ENCODE data around the gene OLFM2. TPM values are rescaled to one million over a fixed set of nuclear protein-coding genes. Genes with fewer than 3 reads are reported as not detected.

The OLFM2 gene
- total RNA-seq, 1 donor from 2014 or later: 13.8 TPM

GRCh38 chr19:9865732-9866501 is 70.4 kb downstream of the OLFM2 start:
- intact Hi-C loops (cut with DNase I): no loop called here
- Histone ChIP-seq H3K4me1 (no peaks in the 10 kb centered on the region), H3K27me3 (no peaks in the 10 kb centered on the region), H3K27ac (no peak overlapping the region), H3K4me3 (no peak overlapping the region), H3K9me3 (no peaks in the 10 kb centered on the region), H3K36me3 (no peaks in the 10 kb centered on the region)
- TF ChIP-seq POLR2AphosphoS5 (IDR thresholded peaks at IDR 0.05; ENCODE audit: insufficient read depth in 1 of 2, low read depth in 1 of 2) (no peak), CTCF (IDR thresholded peaks at IDR 0.05) (no peak), POLR2A (IDR thresholded peaks at IDR 0.05) (no peak)
- DNase-seq (ENCODE audit: extremely low spot score in 2 of 2): no peak

GRCh38 chr19:9863759-9864158 is 72.6 kb downstream of the OLFM2 start:
- no peaks in the 10 kb centered on the region for H3K9me3 ChIP-seq
- intact Hi-C loops (cut with DNase I): no loop called here
- DNase-seq (ENCODE audit: extremely low spot score in 2 of 2): no peak
- H3K4me3 ChIP-seq: no peak overlapping the region
- H3K36me3 ChIP-seq: no peaks in the 10 kb centered on the region
- H3K4me1 ChIP-seq: no peaks in the 10 kb centered on the region
- H3K27me3 ChIP-seq: no peaks in the 10 kb centered on the region
- no peak for TF ChIP-seq CTCF (IDR thresholded peaks at IDR 0.05)
- no peak for TF ChIP-seq POLR2AphosphoS5 (IDR thresholded peaks at IDR 0.05; ENCODE audit: insufficient read depth in 1 of 2, low read depth in 1 of 2)
- TF ChIP-seq POLR2A (IDR thresholded peaks at IDR 0.05): no peak
- H3K27ac ChIP-seq: no peak overlapping the region

GRCh38 chr19:9862938-9863337 is 73.4 kb downstream of the OLFM2 start:
- H3K36me3 ChIP-seq: no peaks in the 10 kb centered on the region
- no peaks in the 10 kb centered on the region for H3K4me1 ChIP-seq
- TF ChIP-seq POLR2A (IDR thresholded peaks at IDR 0.05) (no peak), POLR2AphosphoS5 (IDR thresholded peaks at IDR 0.05; ENCODE audit: insufficient read depth in 1 of 2, low read depth in 1 of 2) (no peak), CTCF (IDR thresholded peaks at IDR 0.05) (no peak)
- H3K4me3 ChIP-seq: no peak overlapping the region
- no peak for DNase-seq (ENCODE audit: extremely low spot score in 2 of 2)
- intact Hi-C loops (cut with DNase I): no loop called here
- H3K27me3 ChIP-seq: no peaks in the 10 kb centered on the region
- no peaks in the 10 kb centered on the region for H3K9me3 ChIP-seq
- no peak overlapping the region for H3K27ac ChIP-seq

- Histone ChIP-seq H3K9me3 (no peaks in the 10 kb centered on the region), H3K36me3 (no peaks in the 10 kb centered on the region), H3K27me3 (no peaks in the 10 kb centered on the region), H3K4me1 (no peaks in the 10 kb centered on the region), H3K27ac (no peak overlapping the region), H3K4me3 (no peak overlapping the region)
- TF ChIP-seq POLR2AphosphoS5 (IDR thresholded peaks at IDR 0.05; ENCODE audit: insufficient read depth in 1 of 2, low read depth in 1 of 2) (no peak), CTCF (IDR thresholded peaks at IDR 0.05) (no peak), POLR2A (IDR thresholded peaks at IDR 0.05) (no peak)
- DNase-seq (ENCODE audit: extremely low spot score in 2 of 2): no peak
- intact Hi-C loops (cut with DNase I): no loop called here
Observed at GRCh38 chr19:9861503-9861902, 74.8 kb downstream of the OLFM2 start.

- H3K27ac ChIP-seq: no peak overlapping the region
- intact Hi-C loops (cut with DNase I): no loop called here
- no peaks in the 10 kb centered on the region for H3K4me1 ChIP-seq
- no peak overlapping the region for H3K4me3 ChIP-seq
- no peak for DNase-seq (ENCODE audit: extremely low spot score in 2 of 2)
- no peak for TF ChIP-seq POLR2AphosphoS5 (IDR thresholded peaks at IDR 0.05; ENCODE audit: insufficient read depth in 1 of 2, low read depth in 1 of 2)
- no peak for TF ChIP-seq CTCF (IDR thresholded peaks at IDR 0.05)
- no peak for TF ChIP-seq POLR2A (IDR thresholded peaks at IDR 0.05)
- no peaks in the 10 kb centered on the region for H3K36me3 ChIP-seq
- H3K27me3 ChIP-seq: no peaks in the 10 kb centered on the region
- no peaks in the 10 kb centered on the region for H3K9me3 ChIP-seq
Observed at GRCh38 chr19:9860407-9860806, 75.9 kb downstream of the OLFM2 start.
